Ishikawa (cell line): ENCODE measurements around the gene CAB39.

Experiments
- CEBPB ChIP-seq: IDR thresholded peaks from 2 replicates; pipeline ENCODE4 v1.6.1; 2012
- CREB1 ChIP-seq: IDR thresholded peaks from 2 replicates; pipeline ENCODE4 v1.6.1; 2012; ENCODE audit warnings: low read depth
- EGR1 ChIP-seq: IDR thresholded peaks from 2 replicates; pipeline ENCODE4 v1.6.1; 2012
- EP300 ChIP-seq: IDR thresholded peaks from 2 replicates; pipeline ENCODE4 v1.6.1; 2012; ENCODE audit warnings: borderline replicate concordance
- FOXM1 ChIP-seq: IDR thresholded peaks from 2 replicates; pipeline ENCODE4 v1.6.1; 2012; ENCODE audit warnings: low read depth, borderline replicate concordance
- MAX ChIP-seq: IDR thresholded peaks from 2 replicates; pipeline ENCODE4 v1.6.1; 2012
- NFIC ChIP-seq: IDR thresholded peaks from 2 replicates; pipeline ENCODE4 v1.6.1; 2012
- RAD21 ChIP-seq: IDR thresholded peaks from 2 replicates; pipeline ENCODE4 v1.6.1; 2012; ENCODE audit warnings: low read depth
- REST ChIP-seq: IDR thresholded peaks from 2 replicates; pipeline ENCODE4 v1.6.1; 2012; ENCODE audit warnings: low read depth, mild to moderate bottlenecking
- TAF1 ChIP-seq: IDR thresholded peaks from 2 replicates; pipeline ENCODE4 v1.6.1; 2012; ENCODE audit warnings: low read depth, mild to moderate bottlenecking
- TCF12 ChIP-seq: IDR thresholded peaks from 2 replicates; pipeline ENCODE4 v1.6.1; 2012; ENCODE audit warnings: low read depth
- TEAD4 ChIP-seq: IDR thresholded peaks from 2 replicates; pipeline ENCODE4 v1.6.1; 2012
- YY1 ChIP-seq: IDR thresholded peaks from 2 replicates; pipeline ENCODE4 v1.6.1; 2012; ENCODE audit warnings: low read depth
- ZBTB7A ChIP-seq: IDR thresholded peaks from 2 replicates; pipeline ENCODE4 v1.6.1; 2012; ENCODE audit warnings: low read depth
- TF ChIP-seq, protein P1 (sequence below): IDR thresholded peaks from 2 replicates; pipeline ENCODE4 v1.6.1; 2012

CAB39 gene

DNA sequence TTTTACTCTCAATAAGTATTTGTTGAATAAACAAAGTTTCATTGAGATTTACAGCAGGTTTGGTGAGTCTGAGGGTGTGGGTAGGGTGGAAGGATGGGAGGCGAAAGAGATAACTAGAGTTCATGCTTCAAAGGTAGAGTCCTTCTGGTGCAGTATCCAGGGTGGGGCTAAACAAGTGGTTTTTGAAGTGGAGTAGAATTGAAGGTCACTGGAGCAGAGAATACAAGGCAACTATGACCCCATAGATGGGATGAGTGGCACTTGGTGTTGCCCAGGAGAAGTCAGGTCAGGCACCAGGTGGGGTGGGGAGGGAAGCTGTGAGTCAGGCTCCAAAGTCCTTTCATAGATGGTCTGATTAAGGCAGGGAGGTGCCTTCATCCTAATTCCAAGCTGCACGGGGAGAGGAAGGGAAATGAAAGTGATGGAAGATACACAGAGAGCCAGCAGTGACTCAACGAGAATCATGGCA, 6.6 kb upstream of the CAB39 start:
- TF ChIP-seq ZBTB7A (no peak), TEAD4 (no peak), FOXM1 (no peak), NFIC (no peak), CREB1 (no peak), CEBPB (no peak), EP300 (no peak), TAF1 (no peak), MAX (no peak), REST (no peak), RAD21 (no peak), YY1 (no peak), TCF12 (no peak)
- TF ChIP-seq, protein P1, sequence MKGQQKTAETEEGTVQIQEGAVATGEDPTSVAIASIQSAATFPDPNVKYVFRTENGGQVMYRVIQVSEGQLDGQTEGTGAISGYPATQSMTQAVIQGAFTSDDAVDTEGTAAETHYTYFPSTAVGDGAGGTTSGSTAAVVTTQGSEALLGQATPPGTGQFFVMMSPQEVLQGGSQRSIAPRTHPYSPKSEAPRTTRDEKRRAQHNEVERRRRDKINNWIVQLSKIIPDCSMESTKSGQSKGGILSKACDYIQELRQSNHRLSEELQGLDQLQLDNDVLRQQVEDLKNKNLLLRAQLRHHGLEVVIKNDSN: no peak

DNA sequence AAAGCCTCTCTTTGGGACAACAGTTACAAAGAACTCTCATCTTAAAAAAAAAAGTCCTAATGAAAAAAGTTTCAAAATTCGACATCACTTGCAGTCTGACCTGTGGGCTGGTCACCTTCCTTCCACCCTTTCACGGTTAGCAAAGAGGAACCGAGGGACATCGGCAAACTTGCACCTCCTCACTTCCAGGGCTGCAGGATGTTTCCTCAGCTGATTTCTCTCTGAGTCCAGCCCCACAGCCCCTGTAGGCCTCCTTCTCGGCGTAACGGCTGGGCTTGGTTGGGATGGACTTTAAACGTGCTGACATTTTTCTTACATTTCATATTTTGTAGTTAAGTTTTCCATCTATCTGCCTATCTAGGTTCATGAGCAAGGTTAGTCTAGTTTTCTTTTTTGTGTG, 5.7 kb upstream of the CAB39 start:
- no peak for TF ChIP-seq FOXM1
- TF ChIP-seq TAF1: no peak
- no peak for TF ChIP-seq ZBTB7A
- no peak for TF ChIP-seq EP300
- no peak for TF ChIP-seq REST
- TF ChIP-seq TEAD4: no peak
- TF ChIP-seq NFIC: no peak
- TF ChIP-seq TCF12: no peak
- TF ChIP-seq RAD21: no peak
- TF ChIP-seq CREB1: no peak
- TF ChIP-seq YY1: no peak
- no peak for TF ChIP-seq MAX
- TF ChIP-seq EGR1: no peak
- TF ChIP-seq, protein P1: no peak
- no peak for TF ChIP-seq CEBPB

DNA sequence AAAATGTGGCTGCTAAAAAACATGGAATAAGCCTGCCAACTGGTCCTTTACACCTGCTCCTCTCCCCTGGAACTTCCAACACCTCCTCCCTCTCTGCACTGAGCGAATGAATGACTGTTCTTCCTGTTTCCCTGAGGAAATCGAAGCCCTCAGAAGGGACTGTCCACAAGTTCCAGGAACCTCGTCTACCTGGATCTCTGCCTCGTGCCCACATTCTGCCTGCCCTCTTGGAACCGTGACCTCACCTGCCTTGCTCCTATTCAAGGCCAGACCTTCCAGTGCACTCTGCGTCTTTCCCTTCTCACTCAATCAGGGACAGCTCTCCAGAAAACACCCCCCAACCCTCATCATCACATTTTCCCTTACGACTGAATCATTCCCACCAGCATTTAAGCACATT, 4.4 kb upstream of the CAB39 start:
- TF ChIP-seq ZBTB7A (no peak), EP300 (no peak), CREB1 (no peak), MAX (no peak)
- TF ChIP-seq, protein P1: no peak

- TF ChIP-seq FOXM1 (no peak), EP300 (no peak), MAX (no peak), TEAD4 (no peak), CEBPB (no peak), RAD21 (no peak), EGR1 (no peak), CREB1 (no peak), ZBTB7A (no peak), YY1 (no peak), TAF1 (no peak), REST (no peak), TCF12 (no peak)
- TF ChIP-seq, protein P1: no peak
Measured at GRCh38 chr2:230711224-230711623, 1.4 kb upstream of the CAB39 start.
